Tibial artery (tissue), 4 donors: ENCODE results near the gene ALDH18A1.

ENCODE experiments used
- DNase-seq, 2 donors: peaks; one replicate each; pipeline ENCODE4 v3.0.0-alpha.2; 2019
- H3K27ac ChIP-seq, 2 donors: fragments of 200-600 bp; sonication (generic) in 1 of 2; 1 replicate in 1 of 2; 2 replicates in 1 of 2; pipeline ENCODE4 v1.5.1; 2018 to 2019; ENCODE audit warnings: mild to moderate bottlenecking in 1 of 2
- H3K27me3 ChIP-seq, 2 donors: fragments of 200-600 bp; sonication (generic) in 1 of 2; one replicate each; pipeline versions ENCODE4 v1.5.1 to v1.6.0; 2016 to 2019
- H3K36me3 ChIP-seq, 3 donors: fragments of 200-600 bp; sonication (generic) in 2 of 3; one replicate each; pipeline ENCODE4 v1.5.1; 2016 to 2019; ENCODE audit warnings: mild to moderate bottlenecking in 2 of 3
- H3K4me1 ChIP-seq, 4 donors: fragments of 200-600 bp; sonication (generic) in 2 of 4; 1 replicate in 3 of 4; 2 replicates in 1 of 4; pipeline ENCODE4 v1.5.1; 2016 to 2019
- H3K4me3 ChIP-seq, 2 donors: fragments of 200-600 bp; sonication (generic) in 1 of 2; 1 replicate in 1 of 2; 2 replicates in 1 of 2; pipeline ENCODE4 v1.5.1; 2018 to 2019; ENCODE audit warnings: mild to moderate bottlenecking in 2 of 2
- H3K9me3 ChIP-seq, 3 donors: fragments of 200-600 bp; sonication (generic) in 1 of 3; one replicate each; pipeline ENCODE4 v1.5.1; 2016 to 2019
- CTCF ChIP-seq, 2 experiments: fragments of 200-600 bp in 1 of 2; fragments of 450-650 bp in 1 of 2; IDR thresholded peaks; one replicate each; pipeline ENCODE4 v1.5.1; 2017 to 2019; ENCODE audit warnings: antibody characterized with exemption in 2 of 2, mild to moderate bottlenecking in 1 of 2, moderate library complexity in 1 of 2
- intact Hi-C: fragments of 100-400 bp; cut with DNase I; formaldehyde crosslinking; loops from one replicate; pipeline ENCODE4 v1.15.0; 2023; ENCODE audit warnings: low total_unique reads

The ALDH18A1 gene

DNA sequence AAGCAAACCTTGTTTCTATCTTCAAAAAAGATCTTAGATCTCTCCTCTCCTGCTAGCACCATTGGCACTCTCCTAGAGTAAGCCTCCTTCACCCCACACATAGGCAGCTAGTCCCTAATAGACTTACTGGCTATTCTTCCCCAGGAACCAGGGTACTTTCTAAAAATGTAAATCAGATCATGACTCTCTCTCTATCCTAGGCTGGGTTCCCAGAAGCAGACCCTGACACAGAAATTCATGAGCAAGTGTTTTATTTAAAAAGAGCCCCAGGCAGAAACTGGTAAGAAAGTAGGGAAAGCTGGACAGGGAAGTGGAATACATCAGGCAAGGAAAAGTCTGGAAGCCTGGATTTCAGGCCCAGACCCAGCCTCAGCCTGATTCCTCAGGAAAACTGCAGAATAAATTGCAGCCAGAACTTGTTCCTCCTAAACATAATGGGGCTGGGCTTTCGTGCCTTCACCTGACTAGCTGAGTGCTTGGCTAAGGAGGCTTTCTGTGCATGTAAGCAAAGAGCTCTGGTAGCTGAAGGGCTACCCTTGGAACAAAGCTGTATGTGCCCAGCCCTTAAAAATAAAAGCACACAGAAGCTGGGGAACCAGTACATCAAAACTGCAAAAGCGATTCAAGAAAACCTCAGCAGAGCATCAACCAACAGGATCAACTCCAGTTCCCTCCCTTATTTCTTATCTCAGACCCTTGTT lies 76.5 kb downstream of the ALDH18A1 start:
- Histone ChIP-seq H3K4me3 (no peak overlapping the region), H3K4me1 (peaks cover 0 to 12% (median 0%) of the 10 kb centered on the region in 4 donors), H3K27me3 (no peaks in the 10 kb centered on the region), H3K36me3 (no peaks in the 10 kb centered on the region), H3K27ac (no peak overlapping the region), H3K9me3 (no peaks in the 10 kb centered on the region)
- intact Hi-C loops: no loop called here
- no peak for DNase-seq
- TF ChIP-seq CTCF (IDR thresholded peaks at IDR 0.05): no peak

- no peak for DNase-seq
- H3K9me3 ChIP-seq: no peaks in the 10 kb centered on the region
- no peak for TF ChIP-seq CTCF (IDR thresholded peaks at IDR 0.05)
- H3K27me3 ChIP-seq: no peaks in the 10 kb centered on the region
- H3K27ac ChIP-seq: no peak overlapping the region
- intact Hi-C loops: no loop called here
- H3K4me1 ChIP-seq: peaks cover 0 to 12% (median 0%) of the 10 kb centered on the region in 4 donors
- H3K36me3 ChIP-seq: no peaks in the 10 kb centered on the region
- no peak overlapping the region for H3K4me3 ChIP-seq
Measured at GRCh38 chr10:95579292-95579691, 77.2 kb downstream of the ALDH18A1 start.

DNA sequence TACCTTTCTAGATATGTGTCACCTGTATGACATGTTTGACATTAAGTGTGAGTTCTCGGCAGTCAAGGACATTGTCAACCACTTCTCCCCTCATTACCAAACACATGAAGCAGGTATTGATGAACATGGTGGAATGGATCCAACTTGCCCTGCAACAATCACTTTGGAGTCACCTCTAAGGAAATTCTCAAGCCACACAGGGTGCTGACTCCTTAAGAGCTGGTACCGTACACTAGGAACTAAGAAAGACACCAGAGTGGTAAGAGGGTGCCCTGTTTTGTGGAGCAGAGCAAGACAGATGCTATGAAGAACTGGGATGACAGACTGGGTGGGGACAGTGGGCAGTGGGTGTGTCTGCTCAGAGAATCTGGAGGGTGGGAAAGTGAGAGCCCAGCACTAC lies 77.9 kb downstream of the ALDH18A1 start:
- Histone ChIP-seq H3K4me1 (peaks cover 0 to 12% (median 0%) of the 10 kb centered on the region in 4 donors), H3K27ac (no peak overlapping the region), H3K4me3 (no peak overlapping the region), H3K9me3 (no peaks in the 10 kb centered on the region), H3K36me3 (no peaks in the 10 kb centered on the region), H3K27me3 (no peaks in the 10 kb centered on the region)
- no peak for DNase-seq
- intact Hi-C loops: no loop called here
- TF ChIP-seq CTCF (IDR thresholded peaks at IDR 0.05): no peak

- H3K4me1 ChIP-seq: peaks cover 0 to 12% (median 0%) of the 10 kb centered on the region in 4 donors
- intact Hi-C loops: no loop called here
- H3K36me3 ChIP-seq: no peaks in the 10 kb centered on the region
- no peak for DNase-seq
- no peaks in the 10 kb centered on the region for H3K9me3 ChIP-seq
- no peak overlapping the region for H3K4me3 ChIP-seq
- no peak overlapping the region for H3K27ac ChIP-seq
- H3K27me3 ChIP-seq: no peaks in the 10 kb centered on the region
- TF ChIP-seq CTCF (IDR thresholded peaks at IDR 0.05): no peak
Measured at GRCh38 chr10:95574649-95575365, 81.7 kb downstream of the ALDH18A1 start.

DNA sequence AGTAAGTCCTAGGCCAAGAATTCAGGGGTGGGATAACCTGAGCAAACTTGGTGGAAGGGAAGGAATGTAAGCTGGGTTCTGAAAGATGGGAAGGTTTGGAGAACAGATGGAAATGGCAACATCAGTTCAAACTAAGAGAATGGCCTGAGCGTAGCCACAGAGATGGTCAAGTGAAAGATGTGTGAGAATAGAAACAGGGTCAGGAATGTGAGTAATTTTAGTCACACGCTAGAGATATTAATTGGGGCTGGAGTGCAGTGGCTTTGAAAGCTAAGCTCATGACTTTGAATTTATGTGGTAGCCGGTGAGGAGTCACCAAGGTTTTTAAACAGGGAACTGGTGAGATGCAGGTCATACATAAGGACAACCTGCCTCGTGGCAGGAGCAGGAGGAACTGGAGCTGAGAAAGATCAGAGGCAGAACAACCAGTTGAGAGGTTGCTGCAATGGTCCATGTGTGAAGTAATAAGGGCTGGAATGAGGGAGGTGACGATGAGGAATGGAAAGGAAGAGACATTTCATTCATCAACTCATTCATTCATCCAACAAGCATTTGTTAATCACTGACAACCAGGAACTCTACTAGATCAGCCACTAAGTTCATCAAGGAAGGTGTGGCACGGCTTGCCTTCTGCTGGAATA lies 82.4 kb downstream of the ALDH18A1 start:
- Histone ChIP-seq H3K9me3 (no peaks in the 10 kb centered on the region), H3K4me1 (peaks cover 0 to 4% (median 0%) of the 10 kb centered on the region in 4 donors), H3K27me3 (no peaks in the 10 kb centered on the region), H3K36me3 (no peaks in the 10 kb centered on the region), H3K27ac (no peak overlapping the region), H3K4me3 (no peak overlapping the region)
- no peak for TF ChIP-seq CTCF (IDR thresholded peaks at IDR 0.05)
- intact Hi-C loops: no loop called here
- no peak for DNase-seq
